WTC11 (cell line): ENCODE data around the gene ZNF878. TPM values are rescaled to one million over a fixed set of nuclear protein-coding genes. Genes with fewer than 3 reads are reported as not detected.
A peak's percentile ranks its signal among the peaks of the same experiment; 100 is the strongest.

Source experiments
- ARID4B ChIP-seq: sonication (generic); formaldehyde crosslinking; IDR thresholded peaks from 2 replicates; pipeline ENCODE4 v1.8.0; 2023; ENCODE audit warnings: missing genetic modification reagents, mild to moderate bottlenecking, borderline replicate concordance
- ATF3 ChIP-seq: sonication (generic); formaldehyde crosslinking; conservative IDR thresholded peaks from 2 replicates; pipeline ENCODE4 v1.8.1; 2022; ENCODE audit warnings: mild to moderate bottlenecking, missing genetic modification reagents
- CREM ChIP-seq: sonication (generic); formaldehyde crosslinking; IDR thresholded peaks from 2 replicates; pipeline ENCODE4 v1.8.1; 2022; ENCODE audit warnings: mild to moderate bottlenecking, missing genetic modification reagents, moderate library complexity
- E2F5 ChIP-seq: sonication (generic); formaldehyde crosslinking; IDR thresholded peaks from 2 replicates; pipeline ENCODE4 v1.8.1; 2022; ENCODE audit warnings: mild to moderate bottlenecking, moderate library complexity, missing genetic modification reagents
- ESRRA ChIP-seq: sonication (generic); formaldehyde crosslinking; IDR thresholded peaks from 2 replicates; pipeline ENCODE4 v1.8.1; 2022; ENCODE audit warnings: mild to moderate bottlenecking, missing genetic modification reagents, borderline replicate concordance
- FOXP4 ChIP-seq: sonication (generic); formaldehyde crosslinking; IDR thresholded peaks from 2 replicates; pipeline ENCODE4 v1.8.0; 2022; ENCODE audit warnings: mild to moderate bottlenecking, missing genetic modification reagents
- NFYB ChIP-seq: sonication (generic); formaldehyde crosslinking; conservative IDR thresholded peaks from 2 replicates; pipeline ENCODE4 v1.8.0; 2022; ENCODE audit warnings: low read depth, missing genetic modification reagents
- NR1H2 ChIP-seq: sonication (generic); formaldehyde crosslinking; IDR thresholded peaks from 2 replicates; pipeline ENCODE4 v1.9.0; 2021; ENCODE audit warnings: mild to moderate bottlenecking, moderate library complexity, missing genetic modification reagents
- NR3C1 ChIP-seq: sonication (generic); formaldehyde crosslinking; conservative IDR thresholded peaks from 2 replicates; pipeline ENCODE4 v1.8.1; 2023; ENCODE audit warnings: low read depth, mild to moderate bottlenecking, missing genetic modification reagents
- OVOL2 ChIP-seq: fragments of 250-450 bp; sonication (Bioruptor Pico); IDR thresholded peaks from 2 replicates; pipeline ENCODE4 v1.9.0; 2021; ENCODE audit warnings: mild to moderate bottlenecking, borderline replicate concordance
- PRDM15 ChIP-seq: sonication (generic); formaldehyde crosslinking; IDR thresholded peaks from 2 replicates; pipeline ENCODE4 v1.8.0; 2022; ENCODE audit warnings: missing genetic modification reagents
- RELA ChIP-seq: sonication (generic); formaldehyde crosslinking; IDR thresholded peaks from 2 replicates; pipeline ENCODE4 v1.8.1; 2022; ENCODE audit warnings: missing genetic modification reagents, mild to moderate bottlenecking, borderline replicate concordance
- RORB ChIP-seq: fragments of 250-450 bp; sonication (Bioruptor Pico); IDR thresholded peaks from 2 replicates; pipeline ENCODE4 v1.9.0; 2021; ENCODE audit warnings: mild to moderate bottlenecking
- ZBTB21 ChIP-seq: sonication (generic); formaldehyde crosslinking; IDR thresholded peaks from 2 replicates; pipeline ENCODE4 v1.8.1; 2023; ENCODE audit warnings: mild to moderate bottlenecking, missing genetic modification reagents, borderline replicate concordance
- ZNF317 ChIP-seq: sonication (generic); formaldehyde crosslinking; IDR thresholded peaks from 2 replicates; pipeline ENCODE4 v1.8.1; 2023; ENCODE audit warnings: low read depth, mild to moderate bottlenecking, moderate library complexity, missing genetic modification reagents, borderline replicate concordance
- ZNF512 ChIP-seq: sonication (generic); formaldehyde crosslinking; IDR thresholded peaks from 2 replicates; pipeline ENCODE4 v1.8.1; 2022; ENCODE audit warnings: missing genetic modification reagents, borderline replicate concordance
- ZNF532 ChIP-seq: fragments of 250-450 bp; sonication (Bioruptor Pico); IDR thresholded peaks from 2 replicates; pipeline ENCODE4 v1.9.0; 2021; ENCODE audit warnings: mild to moderate bottlenecking, borderline replicate concordance
- ZSCAN18 ChIP-seq: fragments of 250-450 bp; sonication (Bioruptor Pico); IDR thresholded peaks from 2 replicates; pipeline ENCODE4 v2.1.2; 2022; ENCODE audit warnings: mild to moderate bottlenecking, moderate library complexity
- total RNA-seq: library from RNA; stranded (reverse); gene quantifications from 3 replicates; pipeline ENCODE4 v1.2.3, GENCODE V29; 2021

ZNF878 gene
- total RNA-seq, 1 experiment from 2014 or later = 12.5 TPM

- TF ChIP-seq FOXP4 = no peak
- TF ChIP-seq ATF3 (CRISPR knock-in tag) = no peak
- TF ChIP-seq PRDM15 = no peak
- 0 out of 2 replicates have a peak, but pooled peaks have one; percentile 33 for TF ChIP-seq CREM
- TF ChIP-seq OVOL2 (CRISPR knock-in tag) = no peak
- no peak for TF ChIP-seq ZNF512
- no peak for TF ChIP-seq RELA (CRISPR knock-in tag)
- peak; percentile 71 for TF ChIP-seq NFYB (CRISPR knock-in tag)
- no peak for TF ChIP-seq RORB (CRISPR knock-in tag)
- no peak for TF ChIP-seq NR3C1 (CRISPR knock-in tag)
- TF ChIP-seq ZNF532 = no peak
- TF ChIP-seq NR1H2 (CRISPR knock-in tag) = 0 out of 2 replicates have a peak, but pooled peaks have one; percentile 19
- no peak for TF ChIP-seq ZBTB21 (CRISPR knock-in tag)
- TF ChIP-seq ZNF317 (CRISPR knock-in tag) = no peak
- TF ChIP-seq ARID4B (CRISPR knock-in tag) = 0 out of 2 replicates have a peak, but pooled peaks have one; percentile 66
- TF ChIP-seq ZSCAN18 (CRISPR knock-in tag) = no peak
- 0 out of 2 replicates have a peak, but pooled peaks have one; percentile 61 for TF ChIP-seq E2F5
- no peak for TF ChIP-seq ESRRA (CRISPR knock-in tag)
Measured at GRCh38 chr19:12092065-12092867, 39.5 kb upstream of the ZNF878 start (continued).
